Ovary (tissue), 9 donors: ENCODE data around the gene RSBN1. TPM values are rescaled to one million over a fixed set of nuclear protein-coding genes. Genes with fewer than 3 reads are reported as not detected.
A peak's percentile ranks its signal among the peaks of the same experiment; 100 is the strongest.
"Not testable (repeated sequence)": the region's sequence is repeated elsewhere in the genome, so short reads cannot be mapped to it uniquely, and the experiment has no call there.

Source experiments
- DNase-seq, 5 donors: peaks; one replicate each; pipeline ENCODE4 v3.0.0-alpha.2; 2019 to 2020
- H3K27ac ChIP-seq, 2 donors: fragments of 200-600 bp; one replicate each; pipeline versions ENCODE4 v1.5.1 to v1.8.0; 2019 to 2022
- H3K27me3 ChIP-seq: fragments of 200-600 bp; one replicate; pipeline ENCODE4 v1.8.0; 2022
- H3K36me3 ChIP-seq: fragments of 200-600 bp; sonication (generic); one replicate; pipeline ENCODE4 v1.5.1; 2019
- H3K4me1 ChIP-seq: one replicate; pipeline ENCODE4 v1.8.1; 2013; ENCODE audit warnings: mild to moderate bottlenecking, moderate library complexity; ENCODE audit not compliant: insufficient read depth
- H3K4me3 ChIP-seq: fragments of 200-600 bp; sonication (generic); one replicate; pipeline ENCODE4 v1.5.1; 2017
- H3K9me3 ChIP-seq, 2 donors: fragments of 200-600 bp in 1 of 2; sonication (generic) in 1 of 2; one replicate each; pipeline versions ENCODE4 v1.5.1 to v1.8.1; 2013 to 2019; ENCODE audit warnings: mild to moderate bottlenecking in 1 of 2, moderate library complexity in 1 of 2
- CTCF ChIP-seq, 3 donors: fragments of 450-650 bp in 2 of 3; fragments of 200-600 bp in 1 of 3; IDR thresholded peaks; one replicate each; pipeline versions ENCODE4 v1.5.1 to v1.8.0; 2016 to 2022; ENCODE audit warnings: antibody characterized with exemption in 3 of 3, mild to moderate bottlenecking in 1 of 3
- EP300 ChIP-seq: sonication (generic); formaldehyde crosslinking; IDR thresholded peaks from one replicate; pipeline ENCODE4 v1.6.1; 2017; ENCODE audit warnings: antibody characterized with exemption
- POLR2A ChIP-seq: fragments of 450-650 bp; IDR thresholded peaks from one replicate; pipeline ENCODE4 v1.6.1; 2017; ENCODE audit warnings: antibody characterized with exemption, mild to moderate bottlenecking, moderate library complexity
- WGBS, 3 donors: extraction: QIAGEN DNeasy Blood & Tissue Kit in 1 of 3; methylation state at CpG; one replicate each; pipeline versions ENCODE4 v1.1.5 to v1.1.7; 2013 to 2017; 5-methylcytosine and 5-hydroxymethylcytosine counted together
- intact Hi-C, 4 donors: fragments of 100-400 bp; cut with DNase I; formaldehyde crosslinking; loops; one replicate each; pipeline versions ENCODE4 v1.11.0 to v1.15.1; 2022 to 2023
- polyA plus RNA-seq, 2 donors: library from polyadenylated mRNA; stranded (reverse); fragments of 200-250 nt in 1 of 2; fragments of 350-450 nt in 1 of 2; fragmentation: Illumina TruSeq in 1 of 2; extraction: RNeasy Lipid Tissue Mini Kit (QIAGEN cat#74804) in 1 of 2; gene quantifications; one replicate each; pipeline ENCODE4 v1.2.3, GENCODE V29; 2013 to 2014
- total RNA-seq, 7 donors: library from RNA; depleted of rRNA in 2 of 7; stranded (reverse); fragments of >200 nt in 2 of 7; fragmentation: NEBNext Ultra II Directional in 3 of 7; extraction: Animal tissue kit (Norgen Biotek cat#: 25700) in 3 of 7; gene quantifications; one replicate each; pipeline versions ENCODE4 v1.1.0 to v1.2.4, GENCODE V29; 2016 to 2023
- donor health status: DM: no; HTN: no; CAD: no; lungs with moderate emphysema.
- donor health status: DM: no; HTN: no; CAD: no.
- donor health status: Bipolar disorder and iron deficiency.
- donor health status: DM: yes; HTN: yes; CAD: no.
- donor health status: DM: no; HTN: no; CAD: no.
- donor health status: DM: yes; HTN: yes; CAD: no.

RSBN1 gene
- total and polyA plus RNA-seq, 9 donors: 10.5 to 36.1 (median 29.7) TPM

- Histone ChIP-seq H3K4me1 (no peaks in the 10 kb centered on the region), H3K9me3 (no peaks in the 10 kb centered on the region), H3K27me3 (no peaks in the 10 kb centered on the region), H3K27ac (peak within 1 kb of the TSS; percentile 72 to 89), H3K4me3 (peak within 1 kb of the TSS; percentile 81), H3K36me3 (no peaks in the 10 kb centered on the region)
- peak; percentile 71 to 83 (median 75) for DNase-seq
- TF ChIP-seq CTCF (IDR thresholded peaks at IDR 0.05) (no peak), POLR2A (peak; percentile 37), EP300 (no peak)
- intact Hi-C loops: loop anchor here in 1 of 4 donors (5.0 to 10.0 kb wide), 2 partner anchors 48 to 145 kb away; partner anchors contain the start of genes AP4B1 and DCLRE1B
- WGBS, 3 donors: 0 to 1% (median 0%) methylated on average over 43 to 47 of the region's 47 CpGs
Observed at GRCh38 chr1:113759333-113760101, 52.8 kb downstream of the RSBN1 start, which contains the start of gene PHTF1. PHTF1 (minus strand) TSS chr1:113759486; CDS start chr1:113758703, 783 bp downstream.

- peak overlapping the region; percentile 72 to 89 for H3K27ac ChIP-seq
- TF ChIP-seq EP300: no peak
- no peak for TF ChIP-seq POLR2A
- TF ChIP-seq CTCF (IDR thresholded peaks at IDR 0.05): no peak
- intact Hi-C loops: loop anchor here in 1 of 4 donors (10.0 kb wide), 1 partner anchor 146 kb away; the partner anchor contains the start of genes AP4B1 and DCLRE1B
- H3K4me1 ChIP-seq: no peaks in the 10 kb centered on the region
- WGBS, 3 donors: 0 to 1% (median 1%) methylated on average over 31 to 55 of the region's 55 CpGs
- H3K9me3 ChIP-seq: no peaks in the 10 kb centered on the region
- H3K27me3 ChIP-seq: no peaks in the 10 kb centered on the region
- H3K36me3 ChIP-seq: no peaks in the 10 kb centered on the region
- H3K4me3 ChIP-seq: peak overlapping the region; percentile 81
- DNase-seq: peak; percentile 58 to 79 (median 73)
Observed at GRCh38 chr1:113758631-113759332, 53.5 kb downstream of the RSBN1 start.

DNA sequence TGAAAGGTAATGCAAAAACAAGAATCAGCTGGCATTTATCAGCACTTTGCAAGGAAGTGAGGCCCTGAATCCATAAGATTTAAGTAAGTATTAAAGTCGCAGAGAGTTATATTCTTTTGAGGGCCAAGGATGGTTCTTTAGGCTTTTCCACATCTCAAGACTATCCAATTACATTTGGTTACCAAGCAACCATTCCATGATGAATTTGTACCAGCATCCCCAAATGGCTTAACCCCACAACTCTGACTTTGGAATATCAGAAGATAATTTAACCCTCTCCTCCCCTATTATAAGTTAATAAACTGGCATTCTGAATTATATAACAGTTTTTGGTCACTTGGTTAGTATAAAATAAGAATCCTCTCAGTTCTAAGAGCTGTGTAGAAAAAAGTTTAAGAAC lies 55.8 kb downstream of the RSBN1 start:
- TF ChIP-seq POLR2A (no peak), CTCF (IDR thresholded peaks at IDR 0.05) (no peak), EP300 (no peak)
- H3K4me3 ChIP-seq: no peak overlapping the region
- no peaks in the 10 kb centered on the region for H3K4me1 ChIP-seq
- WGBS, 3 donors: 91 to 100% (median 98%) methylated on average over 1 of the region's 1 CpG
- H3K27me3 ChIP-seq: no peaks in the 10 kb centered on the region
- H3K9me3 ChIP-seq: no peaks in the 10 kb centered on the region
- intact Hi-C loops: loop anchor here in 1 of 4 donors (10.0 kb wide), 1 partner anchor 148 kb away; the partner anchor contains the start of genes AP4B1 and DCLRE1B
- no peak overlapping the region for H3K27ac ChIP-seq
- no peaks in the 10 kb centered on the region for H3K36me3 ChIP-seq
- no peak for DNase-seq

DNA sequence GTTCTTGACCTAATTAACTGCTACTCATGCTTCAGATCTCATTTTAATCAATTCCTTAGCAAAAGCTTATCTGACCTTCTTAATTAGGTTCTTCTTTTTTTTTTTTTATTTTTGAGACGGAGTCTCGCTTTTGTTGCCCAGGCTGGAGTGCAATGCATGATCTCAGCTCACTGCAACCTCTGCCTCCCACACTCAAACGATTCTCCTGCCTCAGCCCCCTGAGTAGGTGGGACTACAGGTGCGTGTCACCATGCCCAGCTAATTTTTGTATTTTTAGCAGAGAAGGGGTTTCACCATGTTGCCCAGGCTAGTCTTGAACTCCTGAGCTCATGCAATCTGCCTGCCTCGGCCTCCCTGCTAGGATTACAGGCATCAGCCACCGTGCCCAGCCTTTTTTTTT lies 58.9 kb downstream of the RSBN1 start:
- intact Hi-C loops: loop anchor here in 1 of 4 donors (10.0 kb wide), 1 partner anchor 151 kb away; the partner anchor contains the start of genes AP4B1 and DCLRE1B
- not testable (repeated sequence) for H3K27me3 ChIP-seq, H3K4me1 ChIP-seq, H3K4me3 ChIP-seq, H3K36me3 ChIP-seq, H3K27ac ChIP-seq, DNase-seq, H3K9me3 ChIP-seq
- WGBS, 3 donors: 84 to 85% (median 85%) methylated on average over 6 of the region's 6 CpGs
